Stimulated activated CD4-positive, alpha-beta T cell treated with anti-CD3 and anti-CD28 coated beads, Interleukin-4, amount 100 ng/mL, for 24 hours (primary cell): Measurements from ENCODE around the gene NOD2.

ENCODE experiments used
- DNase-seq: peaks from one replicate; pipeline ENCODE4 v3.0.0-alpha.2; 2020

The NOD2 gene

DNA sequence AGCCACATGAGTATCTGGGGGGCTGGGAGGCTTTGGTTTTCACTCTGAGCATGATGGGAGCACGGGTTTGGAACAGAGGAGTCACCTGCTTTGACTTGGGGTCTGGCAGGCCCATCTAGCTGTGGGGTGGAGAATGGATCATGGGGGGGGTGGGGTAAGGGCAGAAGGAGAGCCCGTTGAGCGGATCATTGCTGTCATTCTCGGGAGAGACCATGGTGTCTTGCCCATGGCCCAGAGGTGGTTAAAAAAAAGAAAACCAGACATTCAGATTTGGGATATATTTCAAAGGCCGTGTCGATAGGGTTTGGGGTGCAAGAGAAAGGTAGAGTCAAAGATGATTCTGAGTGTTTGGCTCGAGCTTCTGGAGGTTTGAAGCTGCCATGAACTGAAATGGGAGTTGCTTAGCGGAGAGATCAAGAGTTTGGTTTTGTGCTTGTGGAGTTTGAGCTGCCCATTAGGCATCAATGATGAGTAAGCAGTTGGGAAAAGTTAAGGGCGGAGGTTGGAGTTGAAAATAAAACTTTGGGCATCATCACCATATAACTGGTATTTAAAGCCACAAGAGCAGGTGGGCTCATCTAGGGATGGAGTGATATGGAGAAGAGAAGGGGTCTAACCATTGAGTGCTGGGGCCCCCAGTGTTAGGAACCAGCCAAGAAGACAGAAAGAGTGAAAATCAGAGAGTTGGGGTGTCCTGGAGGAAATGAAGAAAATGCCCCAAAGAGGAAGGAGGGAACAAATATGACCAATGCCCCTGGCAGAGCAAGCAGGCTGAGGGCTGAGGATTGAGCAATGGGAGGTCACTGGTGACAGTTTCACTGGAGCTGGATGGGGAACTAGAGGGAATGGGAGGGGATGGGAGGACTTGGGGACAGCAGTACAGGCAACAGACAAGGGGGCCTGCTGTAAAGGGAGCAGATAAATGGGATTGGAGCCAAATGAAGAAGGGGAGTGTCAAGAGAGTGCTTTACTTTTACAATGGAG is 1.9 kb downstream of the NOD2 start:
- DNase-seq: no peak

DNA sequence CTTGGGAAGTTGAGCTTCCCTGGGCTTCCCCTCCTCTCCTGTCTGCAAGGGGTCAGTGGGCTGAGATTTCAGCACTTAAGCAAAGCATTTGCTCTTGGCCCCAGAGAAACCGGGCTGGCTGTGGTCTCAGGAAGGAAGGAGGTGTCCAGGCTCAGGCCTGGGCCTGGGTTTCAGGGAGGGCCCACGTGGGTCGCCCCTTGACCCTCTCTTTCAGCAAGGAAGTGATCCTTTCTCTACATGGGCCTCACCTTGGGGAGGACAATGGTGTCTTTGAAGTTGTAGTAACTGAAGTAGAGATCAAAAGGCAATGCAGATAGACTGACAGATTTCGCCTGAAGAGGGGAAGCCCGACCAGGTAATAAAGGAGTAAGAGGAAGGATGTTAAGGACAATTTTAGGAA is 2.7 kb downstream of the NOD2 start:
- DNase-seq: no peak

DNA sequence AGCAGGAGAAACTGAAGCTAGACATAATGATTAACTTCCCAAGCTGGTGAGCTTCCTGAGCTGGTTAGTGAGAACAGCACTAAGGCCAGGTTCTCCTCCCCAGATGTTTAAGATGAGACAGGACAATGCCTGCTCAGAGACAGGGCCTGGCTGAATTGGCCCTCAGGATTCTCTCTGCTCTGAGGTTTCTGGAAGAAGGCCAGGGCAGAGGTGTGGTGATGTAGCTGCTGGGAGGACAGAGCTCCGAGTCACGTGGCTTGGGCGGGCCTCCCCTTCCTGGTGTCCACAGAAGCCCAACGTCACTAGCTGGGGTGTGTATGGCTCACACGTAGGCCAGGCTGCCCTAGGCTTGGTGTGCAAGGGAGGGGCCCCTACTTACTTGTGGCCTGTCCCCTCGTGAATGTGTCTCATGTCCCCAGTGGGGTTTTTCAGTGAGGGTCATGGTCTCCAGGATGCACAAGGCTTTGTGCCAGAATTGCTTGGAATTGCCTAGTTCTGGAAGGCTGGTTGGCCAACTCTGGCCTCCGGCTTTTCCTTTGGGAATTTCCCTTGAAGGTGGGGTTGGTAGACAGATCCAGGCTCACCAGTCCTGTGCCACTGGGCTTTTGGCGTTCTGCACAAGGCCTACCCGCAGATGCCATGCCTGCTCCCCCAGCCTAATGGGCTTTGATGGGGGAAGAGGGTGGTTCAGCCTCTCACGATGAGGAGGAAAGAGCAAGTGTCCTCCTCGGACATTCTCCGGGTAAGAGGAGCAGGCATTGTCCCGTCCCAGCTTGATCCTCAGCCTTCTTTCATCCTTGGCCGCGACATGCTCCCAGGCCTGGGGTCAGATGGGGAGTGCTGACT is 3.4 kb downstream of the NOD2 start:
- peak; percentile 62 for DNase-seq

DNA sequence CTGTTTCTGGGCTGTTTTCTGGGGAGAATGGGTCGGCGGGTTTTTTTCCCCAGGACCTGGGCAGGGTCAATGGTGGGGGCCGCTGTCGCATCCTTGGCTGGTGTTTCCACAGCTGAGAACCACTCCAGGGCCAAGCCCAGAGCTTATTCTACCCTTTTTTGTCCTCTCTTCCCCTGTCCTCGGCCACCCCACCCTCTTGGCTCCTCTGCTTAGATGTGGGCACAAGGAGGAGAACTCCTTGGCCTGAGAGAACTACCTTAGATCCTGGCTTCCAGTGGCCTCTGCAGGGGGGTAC is 4.0 kb downstream of the NOD2 start:
- DNase-seq: no peak

DNA sequence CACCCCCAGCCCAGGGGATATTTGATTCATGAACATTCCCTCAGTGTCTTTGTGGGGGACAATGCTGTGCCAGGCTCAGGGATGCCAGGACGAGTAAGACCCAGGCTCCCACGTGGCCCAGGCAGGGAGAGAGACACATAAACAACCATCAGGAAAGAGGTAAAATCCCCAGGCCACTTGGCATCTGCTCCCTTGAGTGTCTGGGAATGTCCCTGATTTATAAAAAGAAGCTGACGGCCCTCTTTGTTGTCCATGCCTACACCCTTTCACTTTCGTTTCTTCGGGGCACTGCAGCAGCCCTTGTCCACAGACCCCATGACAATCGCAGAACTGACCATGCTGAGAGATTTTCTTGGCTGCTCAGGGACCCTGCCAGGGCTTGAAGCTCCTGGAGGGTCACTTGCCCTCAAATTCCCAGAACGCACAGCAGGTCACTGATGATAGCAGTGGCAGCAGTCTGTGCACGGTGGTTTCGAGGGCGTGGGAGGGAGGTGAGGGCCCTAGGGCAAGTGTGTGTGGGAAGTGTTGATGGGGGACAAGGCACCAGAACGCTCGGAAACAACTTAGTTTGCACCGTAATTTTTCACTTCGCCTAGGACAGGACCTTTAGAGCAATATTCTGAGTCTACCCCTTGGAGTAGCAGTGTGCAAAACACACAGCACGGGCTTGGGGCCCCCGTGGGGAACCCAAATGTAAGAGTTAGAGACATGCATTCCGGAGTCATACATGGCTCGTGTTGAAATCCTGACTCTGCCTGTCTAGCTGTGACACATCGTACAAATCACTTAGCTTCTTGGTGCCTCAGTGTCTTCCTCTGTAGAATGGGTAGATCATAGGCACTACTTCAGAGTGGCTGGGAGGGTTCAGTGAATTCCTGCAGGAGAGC is 4.7 kb downstream of the NOD2 start:
- DNase-seq: peak; percentile 72

DNA sequence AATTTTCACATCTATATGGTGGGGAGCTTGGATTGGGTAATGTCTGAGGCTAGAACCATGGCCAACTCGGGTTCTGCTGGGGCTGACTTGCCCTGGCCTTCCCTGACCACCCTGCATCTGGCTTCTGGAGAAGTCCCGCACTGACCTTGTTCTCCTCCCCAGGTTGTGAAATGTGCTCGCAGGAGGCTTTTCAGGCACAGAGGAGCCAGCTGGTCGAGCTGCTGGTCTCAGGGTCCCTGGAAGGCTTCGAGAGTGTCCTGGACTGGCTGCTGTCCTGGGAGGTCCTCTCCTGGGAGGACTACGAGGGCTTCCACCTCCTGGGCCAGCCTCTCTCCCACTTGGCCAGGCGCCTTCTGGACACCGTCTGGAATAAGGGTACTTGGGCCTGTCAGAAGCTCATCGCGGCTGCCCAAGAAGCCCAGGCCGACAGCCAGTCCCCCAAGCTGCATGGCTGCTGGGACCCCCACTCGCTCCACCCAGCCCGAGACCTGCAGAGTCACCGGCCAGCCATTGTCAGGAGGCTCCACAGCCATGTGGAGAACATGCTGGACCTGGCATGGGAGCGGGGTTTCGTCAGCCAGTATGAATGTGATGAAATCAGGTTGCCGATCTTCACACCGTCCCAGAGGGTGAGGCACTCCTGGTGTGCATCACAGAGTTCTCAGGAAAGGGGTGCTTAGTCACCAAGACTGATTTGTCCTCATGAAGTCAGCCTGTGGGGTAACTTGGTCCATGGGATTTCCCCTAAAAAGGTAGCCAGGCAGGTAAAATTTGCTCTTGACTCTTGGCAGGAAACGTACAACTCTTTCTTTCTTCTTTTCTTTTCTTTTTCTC is 6.1 kb downstream of the NOD2 start:
- DNase-seq: peak; percentile 82

DNA sequence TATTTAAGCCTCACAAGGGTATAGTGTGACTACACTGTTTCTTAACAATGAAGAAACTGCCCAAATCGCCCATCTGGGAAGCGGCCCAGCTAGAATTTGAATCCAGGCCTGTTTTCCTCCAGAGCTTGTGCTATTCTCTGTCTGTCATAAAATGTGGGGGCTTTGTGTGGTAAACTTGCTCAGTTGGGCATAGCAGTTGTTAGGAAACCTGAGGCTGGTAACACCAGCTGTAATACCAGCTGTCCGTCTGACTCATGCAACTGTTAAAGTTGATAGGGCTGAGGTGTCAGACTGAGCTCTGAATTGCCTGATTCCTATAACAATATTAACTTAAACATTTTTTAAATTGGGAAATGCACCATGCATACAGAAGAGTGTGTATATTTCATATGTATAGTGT is 9.3 kb downstream of the NOD2 start:
- no peak for DNase-seq

DNA sequence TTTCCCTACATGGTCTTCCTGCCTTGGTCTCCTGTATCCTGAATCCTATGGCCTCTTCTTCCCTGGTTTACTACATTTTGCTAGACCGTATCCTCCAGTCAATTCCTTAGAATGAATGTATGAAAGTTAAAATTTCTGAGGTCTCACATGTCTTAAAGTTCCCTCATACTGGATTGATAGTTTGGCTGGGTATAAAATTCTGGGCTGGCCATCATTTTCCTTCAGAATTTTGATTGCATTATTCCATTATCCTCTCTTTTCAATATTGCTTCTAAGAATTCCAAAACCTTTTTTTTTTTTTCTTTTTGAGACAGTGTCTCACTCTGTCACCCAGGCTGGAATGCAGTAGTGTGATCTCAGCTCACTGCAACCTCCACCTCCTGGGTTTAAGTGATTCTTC is 10.8 kb downstream of the NOD2 start:
- DNase-seq: no peak

DNA sequence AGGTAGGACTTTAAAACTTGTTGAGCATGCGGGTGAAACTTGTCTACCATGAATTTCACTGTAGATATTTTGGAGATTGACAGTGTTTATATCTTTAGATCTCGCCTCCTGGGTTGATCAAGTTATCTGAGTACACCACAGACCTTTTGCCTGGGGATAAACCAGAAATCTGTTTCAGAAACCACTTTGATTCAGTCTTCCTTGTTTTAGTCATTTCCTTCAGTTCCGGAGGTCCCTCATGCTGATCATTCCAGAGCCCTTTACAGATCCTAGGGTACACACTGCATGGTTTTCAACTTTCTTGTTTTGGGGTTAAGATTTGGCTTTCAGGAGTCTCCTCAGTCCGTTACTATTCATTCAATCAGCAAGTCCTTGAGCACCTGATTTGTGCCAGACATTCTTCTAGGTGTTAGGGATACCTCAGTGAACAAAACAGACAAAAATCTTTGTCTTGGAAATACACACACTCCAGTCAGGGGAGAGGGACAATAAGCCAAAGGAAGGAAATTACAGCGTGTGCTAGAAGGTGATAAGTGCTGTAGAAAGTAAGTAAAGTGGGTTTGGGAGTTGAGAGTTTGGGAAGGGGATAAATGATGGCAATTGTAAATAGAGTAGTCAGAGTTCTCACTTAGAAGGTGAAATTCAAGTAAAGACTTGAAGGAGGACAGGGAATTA is 12.2 kb downstream of the NOD2 start:
- no peak for DNase-seq

DNA sequence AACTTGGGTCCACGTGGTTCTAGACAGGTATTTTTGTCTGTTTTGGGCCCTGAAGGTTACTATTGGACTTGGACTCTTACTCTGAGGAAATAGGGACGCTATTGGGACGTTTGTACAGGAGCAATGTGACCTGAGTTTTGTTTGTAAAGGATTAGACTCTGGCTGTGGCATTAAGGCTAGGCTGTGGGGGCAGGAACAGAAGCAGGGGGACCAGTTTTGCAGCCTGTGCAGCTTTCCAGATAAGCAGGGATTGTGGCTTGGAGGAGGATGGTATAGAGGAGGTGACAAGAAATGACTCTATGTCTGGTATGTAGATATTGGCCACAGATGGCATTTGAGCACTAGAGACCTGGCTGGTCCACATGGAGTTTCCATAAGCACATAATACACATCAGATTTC is 12.8 kb downstream of the NOD2 start:
- DNase-seq: no peak

DNA sequence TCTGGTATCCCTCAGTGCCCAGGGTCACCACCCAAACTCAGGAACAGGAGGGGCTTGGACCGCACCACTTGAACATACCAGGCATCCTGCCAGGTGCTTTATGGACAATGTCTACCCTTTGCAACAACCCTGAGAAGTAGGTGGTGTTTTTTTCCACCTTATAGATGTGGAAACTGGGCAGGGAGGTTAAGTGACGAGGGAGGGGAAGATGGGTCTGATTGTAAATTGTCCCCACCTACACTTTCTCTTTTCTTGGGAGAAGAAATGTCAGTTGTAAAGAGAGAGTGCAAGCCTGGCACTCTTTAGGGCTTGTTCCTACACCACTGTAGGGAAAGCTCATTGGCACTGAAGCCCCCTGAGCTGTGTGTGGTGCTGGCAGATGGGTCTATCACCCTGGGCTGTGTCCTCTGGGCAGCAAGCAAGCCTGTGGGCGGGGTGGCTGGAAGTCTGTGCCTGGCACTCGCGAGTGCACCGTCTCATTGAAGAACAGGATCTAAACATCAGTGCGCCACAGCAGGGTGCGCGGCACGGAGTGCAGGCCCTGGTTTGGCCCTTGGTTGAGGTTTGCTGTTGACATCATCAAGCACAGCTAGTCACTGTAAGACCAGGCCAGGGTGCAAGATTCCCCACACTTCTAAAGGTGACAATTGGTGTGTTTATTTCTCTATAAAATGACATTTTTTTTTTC is 15.1 kb downstream of the NOD2 start:
- peak; percentile 40 for DNase-seq

DNA sequence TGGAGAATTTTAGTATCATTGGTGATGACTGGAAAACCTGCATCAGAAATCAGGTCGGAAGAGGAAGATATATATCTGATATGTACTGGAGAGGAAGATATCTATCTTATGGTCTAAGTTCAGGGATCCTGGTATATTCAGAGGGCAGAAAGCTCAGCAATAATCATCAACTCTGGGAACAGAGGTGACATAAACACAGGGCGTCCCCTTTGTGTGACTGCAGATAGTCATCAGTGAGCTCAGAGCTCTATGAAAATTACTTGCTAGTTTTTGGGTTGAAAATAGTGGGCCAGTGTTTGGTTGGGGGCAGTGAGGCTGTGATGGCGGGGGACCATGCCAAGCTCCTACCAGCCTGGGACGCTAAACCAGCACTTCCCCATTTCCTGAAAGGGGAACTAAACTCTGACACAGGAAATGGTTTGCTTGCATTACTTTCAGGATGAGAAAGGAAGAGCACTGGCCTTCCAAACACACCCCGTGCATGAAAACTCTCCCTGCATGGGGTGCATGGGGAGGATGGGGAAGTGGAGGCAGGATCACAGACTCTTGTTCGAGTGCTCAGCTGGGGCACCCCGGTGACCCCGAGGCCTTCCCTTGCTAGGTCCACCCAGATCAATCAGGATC is 15.8 kb downstream of the NOD2 start:
- DNase-seq: no peak

DNA sequence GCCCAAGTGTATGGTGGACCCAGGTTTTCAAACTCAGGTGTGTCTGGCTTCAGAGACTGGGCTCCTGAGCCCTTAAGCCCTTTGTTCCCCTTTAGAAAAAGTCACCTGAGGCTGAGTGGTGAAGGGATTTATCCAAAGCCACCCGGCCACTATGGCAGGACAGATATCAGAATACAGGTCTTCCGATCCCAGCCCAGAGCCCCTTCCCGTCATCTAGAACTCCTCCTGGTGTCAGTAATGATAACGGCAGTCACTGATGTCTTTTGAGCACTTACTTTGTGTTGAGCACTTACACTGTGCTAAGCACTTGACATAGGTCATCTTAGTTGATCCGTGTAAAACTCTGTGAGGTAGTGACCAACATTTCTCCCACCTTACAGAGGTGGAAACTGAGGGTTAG is 16.6 kb downstream of the NOD2 start:
- no peak for DNase-seq

DNA sequence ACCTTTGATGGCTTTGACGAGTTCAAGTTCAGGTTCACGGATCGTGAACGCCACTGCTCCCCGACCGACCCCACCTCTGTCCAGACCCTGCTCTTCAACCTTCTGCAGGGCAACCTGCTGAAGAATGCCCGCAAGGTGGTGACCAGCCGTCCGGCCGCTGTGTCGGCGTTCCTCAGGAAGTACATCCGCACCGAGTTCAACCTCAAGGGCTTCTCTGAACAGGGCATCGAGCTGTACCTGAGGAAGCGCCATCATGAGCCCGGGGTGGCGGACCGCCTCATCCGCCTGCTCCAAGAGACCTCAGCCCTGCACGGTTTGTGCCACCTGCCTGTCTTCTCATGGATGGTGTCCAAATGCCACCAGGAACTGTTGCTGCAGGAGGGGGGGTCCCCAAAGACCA is 17.6 kb downstream of the NOD2 start:
- DNase-seq: no peak

DNA sequence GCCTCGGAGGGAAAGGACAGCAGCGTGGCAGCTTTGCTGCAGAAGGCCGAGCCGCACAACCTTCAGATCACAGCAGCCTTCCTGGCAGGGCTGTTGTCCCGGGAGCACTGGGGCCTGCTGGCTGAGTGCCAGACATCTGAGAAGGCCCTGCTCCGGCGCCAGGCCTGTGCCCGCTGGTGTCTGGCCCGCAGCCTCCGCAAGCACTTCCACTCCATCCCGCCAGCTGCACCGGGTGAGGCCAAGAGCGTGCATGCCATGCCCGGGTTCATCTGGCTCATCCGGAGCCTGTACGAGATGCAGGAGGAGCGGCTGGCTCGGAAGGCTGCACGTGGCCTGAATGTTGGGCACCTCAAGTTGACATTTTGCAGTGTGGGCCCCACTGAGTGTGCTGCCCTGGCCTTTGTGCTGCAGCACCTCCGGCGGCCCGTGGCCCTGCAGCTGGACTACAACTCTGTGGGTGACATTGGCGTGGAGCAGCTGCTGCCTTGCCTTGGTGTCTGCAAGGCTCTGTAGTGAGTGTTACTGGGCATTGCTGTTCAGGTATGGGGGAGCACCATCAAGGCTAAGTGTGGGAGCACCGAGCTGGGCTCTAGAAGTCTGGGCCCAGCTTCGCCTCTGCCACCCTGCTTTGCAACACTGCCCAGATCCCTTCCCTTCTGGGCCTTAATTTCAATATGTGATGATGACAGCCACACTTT is 18.6 kb downstream of the NOD2 start:
- no peak for DNase-seq

DNA sequence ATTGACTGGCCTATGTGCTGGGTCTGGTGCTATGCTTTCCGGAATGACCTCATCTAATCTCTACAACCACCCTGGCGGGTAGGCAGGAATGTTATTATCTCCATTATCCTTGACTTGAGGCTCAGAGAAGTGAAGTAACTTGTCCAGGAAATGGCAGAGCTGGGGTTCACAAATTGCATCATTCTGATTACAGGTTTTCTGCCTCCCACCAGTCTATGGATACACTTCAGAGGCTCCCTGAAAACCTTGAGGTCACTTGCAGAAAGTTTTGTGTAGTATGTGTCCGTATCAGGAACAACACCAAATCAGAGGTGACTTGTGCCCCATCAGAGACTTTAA is 19.1 kb downstream of the NOD2 start:
- no peak for DNase-seq

DNA sequence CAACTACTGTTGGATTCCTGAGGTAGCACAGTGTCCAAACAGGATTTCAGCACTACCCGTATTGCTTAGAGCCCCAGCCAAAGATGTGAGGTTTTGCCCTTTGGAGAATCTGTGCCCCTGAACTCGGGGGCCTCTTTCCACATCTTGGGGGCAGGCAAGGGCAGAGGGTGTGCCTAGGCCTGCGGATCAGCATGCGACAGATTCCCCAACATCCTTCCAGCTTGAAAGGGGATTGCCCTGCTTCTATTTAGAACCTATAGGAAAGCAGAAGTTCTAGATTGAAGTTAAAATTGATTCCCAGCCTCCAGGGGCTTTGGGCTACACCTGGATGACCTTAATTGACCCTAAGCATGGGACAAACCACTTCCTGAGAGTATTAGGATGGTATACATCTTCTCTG is 19.6 kb downstream of the NOD2 start:
- no peak for DNase-seq

DNA sequence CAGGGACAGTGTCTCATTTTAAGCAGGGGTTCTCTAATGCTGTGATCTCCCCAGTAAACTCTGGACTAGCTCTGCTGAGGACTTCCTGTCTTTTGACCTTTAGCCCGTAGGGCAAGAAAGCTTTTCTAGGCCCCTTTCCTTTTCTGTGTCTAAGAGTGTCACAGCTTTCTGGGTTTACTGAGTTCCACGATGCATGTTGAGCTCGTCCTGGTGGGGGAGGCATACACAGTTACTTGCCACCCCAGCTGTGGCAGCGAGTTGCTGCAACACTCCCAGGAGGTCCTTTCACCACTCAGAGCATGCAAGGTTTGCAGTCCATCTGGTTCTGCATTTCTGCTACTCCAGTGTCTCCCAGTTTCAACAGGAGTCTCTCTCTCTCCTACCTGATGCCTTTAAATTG is 23.7 kb downstream of the NOD2 start:
- no peak for DNase-seq

DNA sequence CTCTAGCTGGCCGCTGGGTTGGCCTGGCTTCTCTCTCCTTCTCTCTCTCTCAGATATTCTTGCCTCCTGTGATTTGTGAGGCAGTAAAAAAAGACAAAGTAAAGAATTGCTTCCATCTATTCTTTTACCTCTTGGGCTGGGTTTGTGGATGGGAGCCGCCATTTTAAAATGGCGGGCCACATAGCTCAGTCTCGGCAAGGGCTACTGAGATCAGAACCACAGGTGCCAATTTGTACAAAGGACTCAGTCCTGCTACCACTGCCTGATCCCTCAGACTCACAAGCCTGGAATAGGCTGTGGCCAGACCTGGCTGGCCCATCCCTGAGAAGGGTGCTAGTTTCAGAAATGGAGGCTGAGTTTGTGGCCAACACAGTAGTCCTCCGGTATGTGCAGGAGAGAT is 24.1 kb downstream of the NOD2 start:
- DNase-seq: no peak
